Right kidney (tissue), 1 donor: ENCODE results near the gene NPB.

Experiments
- DNase-seq: peaks from one replicate; pipeline ENCODE4 v3.0.0-alpha.2; 2016

NPB gene

GRCh38 chr17:81868674-81869220 is 33.3 kb upstream of the NPB start:
- DNase-seq, result no peak

- peak; percentile 80 for DNase-seq
Measured at GRCh38 chr17:81869221-81870130, 32.6 kb upstream of the NPB start.

- DNase-seq, result peak; percentile 75
Measured at GRCh38 chr17:81870131-81870980, 31.7 kb upstream of the NPB start.

GRCh38 chr17:81870981-81871386 is 31.1 kb upstream of the NPB start, which contains the start of gene ARHGDIA:
TSS of gene ARHGDIA (minus strand) at chr17:81871337. CDS start at chr17:81869930, 1,407 bp downstream.
- DNase-seq, result no peak

- peak; percentile 91 for DNase-seq
Measured at GRCh38 chr17:81871387-81872230, 30.4 kb upstream of the NPB start.

- DNase-seq, result no peak
Measured at GRCh38 chr17:81877569-81877968, 24.5 kb upstream of the NPB start.

- DNase-seq, result no peak
Measured at GRCh38 chr17:81878294-81878693, 23.7 kb upstream of the NPB start.

GRCh38 chr17:81879121-81879520 is 22.9 kb upstream of the NPB start:
- DNase-seq, result no peak

- DNase-seq, result no peak
Measured at GRCh38 chr17:81884520-81884919, 17.5 kb upstream of the NPB start.

- DNase-seq, result no peak
Measured at GRCh38 chr17:81884968-81885367, 17.1 kb upstream of the NPB start.

- no peak for DNase-seq
Measured at GRCh38 chr17:81885454-81885853, 16.6 kb upstream of the NPB start.

- DNase-seq, result no peak
Measured at GRCh38 chr17:81885869-81886548, 16.0 kb upstream of the NPB start.

- DNase-seq, result no peak
Measured at GRCh38 chr17:81888105-81888987, 13.7 kb upstream of the NPB start.

GRCh38 chr17:81888988-81889595 is 12.9 kb upstream of the NPB start:
- no peak for DNase-seq

GRCh38 chr17:81889602-81890001 is 12.4 kb upstream of the NPB start:
- DNase-seq, result no peak

GRCh38 chr17:81890447-81891302 is 11.4 kb upstream of the NPB start:
- no peak for DNase-seq

- no peak for DNase-seq
Measured at GRCh38 chr17:81891303-81891552, 10.8 kb upstream of the NPB start.

GRCh38 chr17:81895400-81895799 is 6.6 kb upstream of the NPB start:
- DNase-seq, result no peak
